Measurements from ENCODE around the gene SLC17A7. TPM values are rescaled to one million over a fixed set of nuclear protein-coding genes. Genes with fewer than 3 reads are reported as not detected.

The SLC17A7 gene

DNA sequence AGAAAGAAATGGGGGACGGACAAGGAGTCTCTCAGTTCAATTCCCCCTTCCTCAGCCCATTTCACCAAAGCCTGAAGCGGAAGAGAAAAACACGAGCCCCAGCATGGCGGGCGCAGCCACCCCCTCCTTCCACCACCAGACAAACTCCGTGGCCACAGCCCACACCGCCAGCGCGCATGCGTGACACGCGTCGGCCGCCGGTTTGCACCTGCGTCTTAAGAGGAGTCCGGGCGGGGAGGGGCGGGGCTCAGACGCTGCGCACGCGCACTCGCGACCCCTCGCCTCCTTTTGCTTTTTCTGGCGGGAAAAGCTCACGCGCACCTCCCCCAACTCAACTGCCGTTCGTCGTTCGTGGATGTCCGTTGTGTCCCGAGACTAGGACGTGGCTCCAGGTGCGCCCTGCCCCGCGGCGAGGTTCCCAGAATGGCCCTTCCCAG, 53.4 kb downstream of the SLC17A7 start, which contains the start of gene KASH5:
TSS of gene KASH5 (plus strand) at position 314 of the 437 bp plus-strand sequence. CDS start 2,635 bp downstream, outside the sequence.
- Histone ChIP-seq H2AK5ac (ENCODE audit: low read length) (no peak within 1 kb of the TSS), H4K5ac (ENCODE audit: low read length) (no peak within 1 kb of the TSS), H3K9ac (ENCODE audit: low read length) (no peak within 1 kb of the TSS), H3K56ac (ENCODE audit: low read length) (no peak within 1 kb of the TSS), H2BK120ac (ENCODE audit: low read depth, low read length) (no peak within 1 kb of the TSS), H3K27me3 (ENCODE audit: insufficient read depth, low read length, poor library complexity) (no peaks in the 10 kb centered on the region), H2BK15ac (replicated peaks; ENCODE audit: low read depth) (no peak within 1 kb of the TSS), H3K79me1 (ENCODE audit: low read length) (no peaks in the 10 kb centered on the region), H3K18ac (ENCODE audit: low read length) (no peak within 1 kb of the TSS), H3K4ac (ENCODE audit: low read depth, low read length) (no peak within 1 kb of the TSS), H3K23ac (ENCODE audit: low read length) (no peak within 1 kb of the TSS), H4K8ac (ENCODE audit: low read depth, low read length) (no peak within 1 kb of the TSS), H3K4me1 (ENCODE audit: control insufficient read depth, low read depth, low read length) (no peaks in the 10 kb centered on the region), H3K4me3 (ENCODE audit: low read length) (no peak within 1 kb of the TSS), H3K4me2 (ENCODE audit: low read length) (no peak within 1 kb of the TSS), H3K36me3 (ENCODE audit: control insufficient read depth, insufficient read depth, low read length) (no peaks in the 10 kb centered on the region), H3K27ac (ENCODE audit: low read depth, low read length) (no peak within 1 kb of the TSS), H3K79me2 (ENCODE audit: control insufficient read depth, insufficient read depth, low read length) (no peaks in the 10 kb centered on the region), H2BK5ac (ENCODE audit: low read length) (no peak within 1 kb of the TSS)
- no CpG with 5 or more reads among the region's 40 CpGs for WGBS (ENCODE audit: extremely low coverage, insufficient coverage, low lambda C conversion rate)
- DNase-seq: no peak

DNA sequence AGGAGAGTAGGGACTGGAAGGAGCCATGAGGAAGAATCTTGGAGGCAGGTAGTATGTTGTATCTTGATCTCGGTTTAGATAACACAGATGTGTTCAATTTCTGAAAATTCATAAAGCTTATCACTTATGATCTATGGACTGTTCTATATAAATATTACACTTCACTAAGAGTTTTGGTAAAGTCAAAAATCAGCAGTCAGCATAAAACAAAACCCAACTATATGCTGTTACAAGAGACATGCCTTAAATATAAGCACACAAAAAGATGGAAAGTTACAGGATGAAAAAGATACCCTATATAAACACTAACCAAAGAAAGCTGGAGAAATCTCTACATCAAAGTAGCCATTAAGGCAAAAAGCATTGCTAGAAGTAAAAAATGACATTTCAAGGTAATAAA, 57.7 kb downstream of the SLC17A7 start:
- no CpG with 5 or more reads among the region's 1 CpG for WGBS (ENCODE audit: extremely low coverage, insufficient coverage, low lambda C conversion rate)
- no peak overlapping the region for H4K5ac ChIP-seq (ENCODE audit: low read length)
- no peak overlapping the region for H3K4me3 ChIP-seq (ENCODE audit: low read length)
- H4K8ac ChIP-seq (ENCODE audit: low read depth, low read length): no peak overlapping the region
- no peak overlapping the region for H3K4ac ChIP-seq (ENCODE audit: low read depth, low read length)
- no peak overlapping the region for H2BK15ac ChIP-seq (replicated peaks; ENCODE audit: low read depth)
- no peak overlapping the region for H2BK120ac ChIP-seq (ENCODE audit: low read depth, low read length)
- no peaks in the 10 kb centered on the region for H3K36me3 ChIP-seq (ENCODE audit: control insufficient read depth, insufficient read depth, low read length)
- no peaks in the 10 kb centered on the region for H3K79me1 ChIP-seq (ENCODE audit: low read length)
- no peaks in the 10 kb centered on the region for H3K79me2 ChIP-seq (ENCODE audit: control insufficient read depth, insufficient read depth, low read length)
- H3K56ac ChIP-seq (ENCODE audit: low read length): no peak overlapping the region
- H3K4me2 ChIP-seq (ENCODE audit: low read length): no peak overlapping the region
- no peaks in the 10 kb centered on the region for H3K27me3 ChIP-seq (ENCODE audit: insufficient read depth, low read length, poor library complexity)
- no peak overlapping the region for H3K23ac ChIP-seq (ENCODE audit: low read length)
- H2AK5ac ChIP-seq (ENCODE audit: low read length): no peak overlapping the region
- no peak overlapping the region for H3K27ac ChIP-seq (ENCODE audit: low read depth, low read length)
- H3K18ac ChIP-seq (ENCODE audit: low read length): no peak overlapping the region
- no peak overlapping the region for H2BK5ac ChIP-seq (ENCODE audit: low read length)
- DNase-seq: no peak
- no peaks in the 10 kb centered on the region for H3K4me1 ChIP-seq (ENCODE audit: control insufficient read depth, low read depth, low read length)
- no peak overlapping the region for H3K9ac ChIP-seq (ENCODE audit: low read length)

DNA sequence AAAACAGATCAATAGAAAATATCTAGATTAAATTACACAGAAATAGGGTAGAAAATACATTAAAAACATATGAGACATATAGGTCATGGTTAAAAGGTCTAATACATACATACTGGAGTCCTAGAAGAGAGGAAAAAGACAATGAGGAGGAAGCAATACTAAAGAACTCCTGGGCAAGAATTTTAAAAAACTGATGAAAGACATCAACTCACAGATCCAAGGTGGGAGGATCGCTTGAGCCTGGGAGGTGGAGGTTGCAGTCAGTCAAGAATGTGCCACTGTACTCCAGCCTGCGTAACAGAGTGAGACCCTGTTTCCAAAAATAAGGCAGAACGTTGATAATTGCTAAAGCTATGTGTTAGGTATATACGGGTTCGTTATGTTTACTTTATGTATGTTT, 58.7 kb downstream of the SLC17A7 start:
- Histone ChIP-seq H3K56ac (ENCODE audit: low read length) (no peak overlapping the region), H3K36me3 (ENCODE audit: control insufficient read depth, insufficient read depth, low read length) (no peaks in the 10 kb centered on the region), H2AK5ac (ENCODE audit: low read length) (no peak overlapping the region), H3K4me1 (ENCODE audit: control insufficient read depth, low read depth, low read length) (no peaks in the 10 kb centered on the region), H4K8ac (ENCODE audit: low read depth, low read length) (no peak overlapping the region), H3K27ac (ENCODE audit: low read depth, low read length) (no peak overlapping the region), H3K18ac (ENCODE audit: low read length) (no peak overlapping the region), H3K4ac (ENCODE audit: low read depth, low read length) (no peak overlapping the region), H3K9ac (ENCODE audit: low read length) (no peak overlapping the region), H2BK5ac (ENCODE audit: low read length) (no peak overlapping the region), H3K4me2 (ENCODE audit: low read length) (no peak overlapping the region), H4K5ac (ENCODE audit: low read length) (no peak overlapping the region), H2BK120ac (ENCODE audit: low read depth, low read length) (no peak overlapping the region), H3K23ac (ENCODE audit: low read length) (no peak overlapping the region), H3K79me2 (ENCODE audit: control insufficient read depth, insufficient read depth, low read length) (no peaks in the 10 kb centered on the region), H3K4me3 (ENCODE audit: low read length) (no peak overlapping the region), H3K27me3 (ENCODE audit: insufficient read depth, low read length, poor library complexity) (no peaks in the 10 kb centered on the region), H3K79me1 (ENCODE audit: low read length) (no peaks in the 10 kb centered on the region), H2BK15ac (replicated peaks; ENCODE audit: low read depth) (no peak overlapping the region)
- no CpG with 5 or more reads among the region's 5 CpGs for WGBS (ENCODE audit: extremely low coverage, insufficient coverage, low lambda C conversion rate)
- no peak for DNase-seq

DNA sequence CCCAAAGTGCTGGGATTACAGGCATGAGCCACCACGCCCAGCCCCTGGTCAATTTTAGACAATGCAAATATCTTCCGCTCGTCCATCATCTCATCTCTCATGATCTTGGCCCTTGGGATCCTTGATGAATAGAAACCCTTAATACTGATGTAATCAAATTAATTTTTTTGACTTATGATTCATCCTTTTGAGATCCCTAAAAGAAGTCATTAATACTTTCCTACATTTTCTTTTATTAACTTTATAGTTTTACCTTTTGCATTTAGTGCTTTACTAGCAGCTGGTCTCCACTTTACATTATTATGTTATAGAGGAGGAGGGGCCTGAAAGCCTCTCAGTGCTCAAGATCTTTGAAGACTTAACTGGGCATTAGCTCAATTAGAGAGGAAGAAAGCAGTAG, 60.9 kb downstream of the SLC17A7 start:
- no peak overlapping the region for H3K9ac ChIP-seq (ENCODE audit: low read length)
- no peak for DNase-seq
- WGBS (ENCODE audit: extremely low coverage, insufficient coverage, low lambda C conversion rate): no CpG with 5 or more reads among the region's 3 CpGs

More for the DNA sequence above, 60.9 kb downstream of the SLC17A7 start:
- Histone ChIP-seq H3K79me1 (ENCODE audit: low read length) (no peaks in the 10 kb centered on the region), H2BK120ac (ENCODE audit: low read depth, low read length) (no peak overlapping the region), H3K23ac (ENCODE audit: low read length) (no peak overlapping the region), H3K27ac (ENCODE audit: low read depth, low read length) (no peak overlapping the region), H2BK5ac (ENCODE audit: low read length) (no peak overlapping the region), H3K27me3 (ENCODE audit: insufficient read depth, low read length, poor library complexity) (no peaks in the 10 kb centered on the region), H3K4me2 (ENCODE audit: low read length) (no peak overlapping the region), H2BK15ac (replicated peaks; ENCODE audit: low read depth) (no peak overlapping the region), H4K8ac (ENCODE audit: low read depth, low read length) (no peak overlapping the region), H3K18ac (ENCODE audit: low read length) (no peak overlapping the region), H3K4ac (ENCODE audit: low read depth, low read length) (no peak overlapping the region), H3K4me1 (ENCODE audit: control insufficient read depth, low read depth, low read length) (no peaks in the 10 kb centered on the region), H3K56ac (ENCODE audit: low read length) (no peak overlapping the region), H3K4me3 (ENCODE audit: low read length) (no peak overlapping the region), H3K79me2 (ENCODE audit: control insufficient read depth, insufficient read depth, low read length) (no peaks in the 10 kb centered on the region), H4K5ac (ENCODE audit: low read length) (no peak overlapping the region), H3K36me3 (ENCODE audit: control insufficient read depth, insufficient read depth, low read length) (no peaks in the 10 kb centered on the region), H2AK5ac (ENCODE audit: low read length) (no peak overlapping the region)

Small RNAs within 50 kb of the gene (small RNA-seq; reads per million reads assigned to genes)
- gene SNORD32A (ENCODE audit: insufficient read depth) (not detected), gene SNORD33 (ENCODE audit: insufficient read depth) (not detected), gene SNORD34 (ENCODE audit: insufficient read depth) (not detected), gene SNORD35A (ENCODE audit: insufficient read depth) (not detected)
